ENCODE measurements around the gene FOXL1.

Gene FOXL1

GRCh38 chr16:86609115-86609514 is 30.8 kb downstream of the FOXL1 start:
- TF ChIP-seq GABPA (IDR thresholded peaks at IDR 0.05; ENCODE audit: low read depth) (no peak), POLR2AphosphoS5 (IDR thresholded peaks at IDR 0.05; ENCODE audit: low read depth) (no peak), REST (IDR thresholded peaks at IDR 0.05; ENCODE audit: insufficient replicate concordance, low read depth) (no peak), SPI1 (IDR thresholded peaks at IDR 0.05; ENCODE audit: borderline replicate concordance, low read depth) (no peak), CTCF (IDR thresholded peaks at IDR 0.05; ENCODE audit: insufficient read depth, low read length) (no peak)
- Histone ChIP-seq H3K27ac (replicated peaks) (no peak overlapping the region), H3K4me3 (replicated peaks; ENCODE audit: insufficient read depth, low read length) (no peak overlapping the region), H3K27me3 (ENCODE audit: insufficient read depth, poor library complexity, severe bottlenecking) (no peaks in the 10 kb centered on the region)
- DNase-seq (ENCODE audit: low read depth in 1 of 2, low spot score in 1 of 2): no peak

GRCh38 chr16:86609661-86610060 is 31.3 kb downstream of the FOXL1 start:
- no peak for TF ChIP-seq CTCF (IDR thresholded peaks at IDR 0.05; ENCODE audit: insufficient read depth, low read length)
- TF ChIP-seq POLR2AphosphoS5 (IDR thresholded peaks at IDR 0.05; ENCODE audit: low read depth): no peak
- no peak overlapping the region for H3K27ac ChIP-seq (replicated peaks)

GRCh38 chr16:86610779-86611524 is 32.6 kb downstream of the FOXL1 start:
- Histone ChIP-seq H3K27me3 (ENCODE audit: insufficient read depth, poor library complexity, severe bottlenecking) (no peaks in the 10 kb centered on the region), H3K27ac (replicated peaks) (no peak overlapping the region), H3K4me3 (replicated peaks; ENCODE audit: insufficient read depth, low read length) (no peak overlapping the region)
- TF ChIP-seq CTCF (IDR thresholded peaks at IDR 0.05; ENCODE audit: insufficient read depth, low read length) (no peak), GABPA (IDR thresholded peaks at IDR 0.05; ENCODE audit: low read depth) (no peak), SPI1 (IDR thresholded peaks at IDR 0.05; ENCODE audit: borderline replicate concordance, low read depth) (no peak), REST (IDR thresholded peaks at IDR 0.05; ENCODE audit: insufficient replicate concordance, low read depth) (no peak), POLR2AphosphoS5 (IDR thresholded peaks at IDR 0.05; ENCODE audit: low read depth) (no peak)
- DNase-seq (ENCODE audit: low read depth in 1 of 2, low spot score in 1 of 2): no peak

More at GRCh38 chr16:86609661-86610060, 31.3 kb downstream of the FOXL1 start:
- no peak overlapping the region for H3K4me3 ChIP-seq (replicated peaks; ENCODE audit: insufficient read depth, low read length)
- no peaks in the 10 kb centered on the region for H3K27me3 ChIP-seq (ENCODE audit: insufficient read depth, poor library complexity, severe bottlenecking)
- no peak for DNase-seq (ENCODE audit: low read depth in 1 of 2, low spot score in 1 of 2)

GRCh38 chr16:86611525-86611855 is 33.1 kb downstream of the FOXL1 start:
- Histone ChIP-seq H3K27ac (replicated peaks) (no peak overlapping the region), H3K4me3 (replicated peaks; ENCODE audit: insufficient read depth, low read length) (no peak overlapping the region), H3K27me3 (ENCODE audit: insufficient read depth, poor library complexity, severe bottlenecking) (no peaks in the 10 kb centered on the region)
- TF ChIP-seq GABPA (IDR thresholded peaks at IDR 0.05; ENCODE audit: low read depth) (no peak), SPI1 (IDR thresholded peaks at IDR 0.05; ENCODE audit: borderline replicate concordance, low read depth) (no peak), POLR2AphosphoS5 (IDR thresholded peaks at IDR 0.05; ENCODE audit: low read depth) (no peak), REST (IDR thresholded peaks at IDR 0.05; ENCODE audit: insufficient replicate concordance, low read depth) (no peak), CTCF (IDR thresholded peaks at IDR 0.05; ENCODE audit: insufficient read depth, low read length) (no peak)
- no peak for DNase-seq (ENCODE audit: low read depth in 1 of 2, low spot score in 1 of 2)
